HCT116 (cell line): ENCODE results near the gene CDH23. TPM values are rescaled to one million over a fixed set of nuclear protein-coding genes. Genes with fewer than 3 reads are reported as not detected.

Experiments
- ATAC-seq: fragments of 200-7000 bp; cut with Tn5 transposase; 2 replicates; pipeline ENCODE4 v1.9.1; 2020; ENCODE audit warnings: mild to moderate bottlenecking, moderate library complexity
- BruUV-seq: library from RNA; stranded (reverse); fragments of 400-500 nt; replicated peaks from 2 replicates; lab custom pipeline; 2021; lab: Mats Ljungman, UMichigan
- CTCF ChIA-PET: fragments of 300-600 bp; sonication (Branson Sonifier 250); formaldehyde crosslinking; loops from one replicate; lab custom pipeline; 2021; ENCODE audit warnings: antibody characterized with exemption; lab: Charles Lee
- POLR2A ChIA-PET: fragments of 300-600, 350-600 bp; sonication (Branson Sonifier 250); formaldehyde crosslinking; loops from one replicate; lab custom pipeline; 2021; ENCODE audit warnings: antibody characterized with exemption; lab: Charles Lee
- RAD21 ChIA-PET, 2 experiments: fragments of 300-600 bp; sonication (Branson Sonifier 250); formaldehyde crosslinking; loops; one replicate each; lab custom pipeline; 2023; ENCODE audit warnings: low total read pairs in 2 of 2; ENCODE audit not compliant: uncharacterized antibody in 2 of 2, unreplicated experiment in 2 of 2, low non-redundant PET in 1 of 2; lab: Charles Lee
- DNase-seq: peaks from one replicate; pipeline ENCODE4 v3.0.0-alpha.2; 2010; ENCODE audit warnings: low read depth, low spot score
- H2AFZ ChIP-seq: fragments of 200-600 bp; shearing (Covaris generic), sonication (generic); 2 replicates; pipeline ENCODE4 v1.6.1; 2017; ENCODE audit warnings: low read depth, mixed run types, mixed read lengths, antibody characterized with exemption, low read length; ENCODE audit not compliant: poor library complexity, severe bottlenecking
- H3K27ac ChIP-seq: 2 replicates; pipeline ENCODE4 v1.5.1; 2012; ENCODE audit warnings: low read depth, low read length
- H3K27me3 ChIP-seq: fragments of 200-600 bp; sonication (generic); 2 replicates; pipeline ENCODE4 v1.6.1; 2016; ENCODE audit warnings: mixed run types, low read length, mixed read lengths; ENCODE audit not compliant: insufficient read depth
- H3K36me3 ChIP-seq, 2 experiments: fragments of 200-500 bp in 1 of 2; fragments of 200-600 bp in 1 of 2; sonication (Bioruptor generic) in 1 of 2; sonication (generic) in 1 of 2; 2 replicates each; pipeline versions ENCODE4 v1.5.1 to v1.6.1; 2014 to 2016; ENCODE audit warnings: low read length in 2 of 2, inconsistent platforms in 1 of 2, mixed read lengths in 1 of 2, mixed run types in 1 of 2; ENCODE audit not compliant: insufficient read depth in 2 of 2, control insufficient read depth in 1 of 2
- H3K4me1 ChIP-seq, 2 experiments: fragments of 200-600 bp in 1 of 2; sonication (generic) in 1 of 2; 2 replicates each; pipeline versions ENCODE4 v1.5.1 to v1.6.1; 2012 to 2017; ENCODE audit warnings: low read length in 2 of 2, inconsistent platforms in 1 of 2, mild to moderate bottlenecking in 1 of 2, mixed read lengths in 1 of 2, mixed run types in 1 of 2, moderate library complexity in 1 of 2; ENCODE audit not compliant: insufficient read depth in 2 of 2, control insufficient read depth in 1 of 2
- H3K4me2 ChIP-seq: fragments of 200-600 bp; sonication (generic); 2 replicates; pipeline ENCODE4 v1.6.1; 2017; ENCODE audit warnings: mixed run types, low read length, mixed read lengths
- H3K4me3 ChIP-seq, 2 experiments: fragments of 200-600 bp in 1 of 2; sonication (generic) in 1 of 2; replicated peaks in 1 of 2; 2 replicates each; pipeline ENCODE4 v1.5.1; 2011 to 2016; ENCODE audit warnings: low read length in 2 of 2, control low read depth in 1 of 2, low read depth in 1 of 2, mild to moderate bottlenecking in 1 of 2, mixed read lengths in 1 of 2, mixed run types in 1 of 2
- H3K79me2 ChIP-seq: fragments of 200-600 bp; sonication (generic); 2 replicates; pipeline ENCODE4 v1.6.1; 2017; ENCODE audit warnings: mild to moderate bottlenecking, mixed run types, low read length, moderate library complexity, mixed read lengths; ENCODE audit not compliant: insufficient read depth
- H3K9ac ChIP-seq: fragments of 200-600 bp; sonication (generic); 2 replicates; pipeline ENCODE4 v1.6.1; 2016; ENCODE audit warnings: low read length, mixed read lengths
- H3K9me2 ChIP-seq: fragments of 200-600 bp; sonication (generic), shearing (Covaris generic); 2 replicates; pipeline ENCODE4 v1.6.1; 2017; ENCODE audit warnings: mixed run types, mild to moderate bottlenecking, moderate library complexity; ENCODE audit not compliant: insufficient read depth
- H3K9me3 ChIP-seq, 2 experiments: fragments of 200-500 bp in 1 of 2; fragments of 200-600 bp in 1 of 2; sonication (Bioruptor generic) in 1 of 2; sonication (generic) in 1 of 2; 2 replicates each; pipeline ENCODE4 v1.6.1; 2014 to 2017; ENCODE audit warnings: low read length in 2 of 2, mixed read lengths in 2 of 2, inconsistent platforms in 1 of 2, low read depth in 1 of 2, mild to moderate bottlenecking in 1 of 2, mixed run types in 1 of 2, moderate library complexity in 1 of 2; ENCODE audit not compliant: control insufficient read depth in 1 of 2, insufficient read depth in 1 of 2
- H4K20me1 ChIP-seq: fragments of 200-600 bp; sonication (generic), shearing (Covaris generic); 2 replicates; pipeline ENCODE4 v1.6.1; 2017; ENCODE audit warnings: mixed run types, mild to moderate bottlenecking, moderate library complexity; ENCODE audit not compliant: insufficient read depth
- EGR1 ChIP-seq: IDR thresholded peaks from 2 replicates; pipeline ENCODE4 v1.6.1; 2012; ENCODE audit warnings: low read depth
- intact Hi-C: fragments of 100-400 bp; cut with micrococcal nuclease; formaldehyde crosslinking; loops from 2 replicates; pipeline ENCODE4 v1.10.0; 2022
- total RNA-seq: library from RNA; stranded (reverse); gene quantifications from one replicate; pipeline ENCODE4 v1.2.1, GENCODE V29; 2021; ENCODE audit not compliant: unreplicated experiment
- TF ChIP-seq, protein P1 (sequence below): IDR thresholded peaks from 2 replicates; pipeline ENCODE4 v1.6.1; 2012; ENCODE audit warnings: low read depth

CDH23 gene
- total RNA-seq, 1 experiment from 2014 or later = not detected

DNA sequence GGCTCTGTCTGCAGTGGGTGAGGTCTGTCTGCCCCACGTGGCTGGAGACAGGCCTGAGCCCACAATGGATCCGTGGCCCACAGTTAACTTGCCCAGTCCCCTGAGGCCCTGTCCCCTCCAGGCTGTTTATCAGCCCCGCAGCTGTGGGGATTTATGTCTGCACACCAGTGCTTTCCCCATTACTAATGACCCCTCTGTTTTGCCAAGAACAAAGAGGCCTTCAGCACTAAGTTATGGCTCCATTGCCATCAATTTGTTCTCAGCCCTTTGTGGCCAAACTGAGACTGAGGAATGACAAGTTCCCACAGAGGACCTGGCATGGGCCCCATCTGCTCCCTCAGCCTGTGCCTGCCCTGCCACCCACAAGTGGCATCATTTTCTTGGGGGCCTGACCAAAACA lies 184.7 kb downstream of the CDH23 start (continued):
- TF ChIP-seq, protein P1, sequence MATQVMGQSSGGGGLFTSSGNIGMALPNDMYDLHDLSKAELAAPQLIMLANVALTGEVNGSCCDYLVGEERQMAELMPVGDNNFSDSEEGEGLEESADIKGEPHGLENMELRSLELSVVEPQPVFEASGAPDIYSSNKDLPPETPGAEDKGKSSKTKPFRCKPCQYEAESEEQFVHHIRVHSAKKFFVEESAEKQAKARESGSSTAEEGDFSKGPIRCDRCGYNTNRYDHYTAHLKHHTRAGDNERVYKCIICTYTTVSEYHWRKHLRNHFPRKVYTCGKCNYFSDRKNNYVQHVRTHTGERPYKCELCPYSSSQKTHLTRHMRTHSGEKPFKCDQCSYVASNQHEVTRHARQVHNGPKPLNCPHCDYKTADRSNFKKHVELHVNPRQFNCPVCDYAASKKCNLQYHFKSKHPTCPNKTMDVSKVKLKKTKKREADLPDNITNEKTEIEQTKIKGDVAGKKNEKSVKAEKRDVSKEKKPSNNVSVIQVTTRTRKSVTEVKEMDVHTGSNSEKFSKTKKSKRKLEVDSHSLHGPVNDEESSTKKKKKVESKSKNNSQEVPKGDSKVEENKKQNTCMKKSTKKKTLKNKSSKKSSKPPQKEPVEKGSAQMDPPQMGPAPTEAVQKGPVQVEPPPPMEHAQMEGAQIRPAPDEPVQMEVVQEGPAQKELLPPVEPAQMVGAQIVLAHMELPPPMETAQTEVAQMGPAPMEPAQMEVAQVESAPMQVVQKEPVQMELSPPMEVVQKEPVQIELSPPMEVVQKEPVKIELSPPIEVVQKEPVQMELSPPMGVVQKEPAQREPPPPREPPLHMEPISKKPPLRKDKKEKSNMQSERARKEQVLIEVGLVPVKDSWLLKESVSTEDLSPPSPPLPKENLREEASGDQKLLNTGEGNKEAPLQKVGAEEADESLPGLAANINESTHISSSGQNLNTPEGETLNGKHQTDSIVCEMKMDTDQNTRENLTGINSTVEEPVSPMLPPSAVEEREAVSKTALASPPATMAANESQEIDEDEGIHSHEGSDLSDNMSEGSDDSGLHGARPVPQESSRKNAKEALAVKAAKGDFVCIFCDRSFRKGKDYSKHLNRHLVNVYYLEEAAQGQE = no peak

DNA sequence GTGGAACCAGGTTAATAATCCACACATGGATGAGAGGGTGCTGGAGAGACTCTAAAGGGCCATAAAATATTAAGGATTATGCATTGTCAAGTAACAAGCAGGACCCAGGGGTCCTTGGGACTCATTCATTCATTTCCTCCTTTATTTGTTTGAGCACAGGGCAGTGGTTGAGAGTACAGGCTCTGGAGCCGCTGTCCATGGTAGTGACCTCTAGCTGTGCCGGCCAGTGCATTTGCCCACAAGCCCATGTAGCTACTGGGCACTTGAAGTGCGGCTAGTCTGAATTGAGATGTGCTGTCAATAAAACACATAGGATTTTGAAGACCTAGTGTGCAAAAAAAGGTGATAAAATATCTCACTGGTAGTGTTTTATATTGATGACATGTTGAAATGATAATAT lies 185.3 kb downstream of the CDH23 start:
- Histone ChIP-seq H3K4me3 (no peak overlapping the region), H2AFZ (no peak overlapping the region), H3K27ac (no peak overlapping the region), H3K4me1 (no peaks in the 10 kb centered on the region), H3K9me2 (no peaks in the 10 kb centered on the region), H4K20me1 (no peaks in the 10 kb centered on the region), H3K4me2 (no peak overlapping the region), H3K9ac (no peak overlapping the region), H3K79me2 (no peaks in the 10 kb centered on the region), H3K36me3 (no peaks in the 10 kb centered on the region), H3K9me3 (no peaks in the 10 kb centered on the region), H3K27me3 (peaks cover 17% of the 10 kb centered on the region)
- no peak for ATAC-seq
- BruUV-seq = no TSS peak
- intact Hi-C loops = loop anchor here (10.0 kb wide), 1 partner anchor 213 kb away; no protein-coding TSS in a partner anchor
- RAD21 ChIA-PET = no interaction called here
- CTCF ChIA-PET = no interaction called here
- no peak for DNase-seq
- TF ChIP-seq, protein P1 = peak; percentile 92
- no peak for TF ChIP-seq EGR1
- POLR2A ChIA-PET = no interaction called here
